ENCODE results near the gene RAD50.
"Not testable (repeated sequence)": the region's sequence is repeated elsewhere in the genome, so short reads cannot be mapped to it uniquely, and the experiment has no call there.

RAD50 gene

DNA sequence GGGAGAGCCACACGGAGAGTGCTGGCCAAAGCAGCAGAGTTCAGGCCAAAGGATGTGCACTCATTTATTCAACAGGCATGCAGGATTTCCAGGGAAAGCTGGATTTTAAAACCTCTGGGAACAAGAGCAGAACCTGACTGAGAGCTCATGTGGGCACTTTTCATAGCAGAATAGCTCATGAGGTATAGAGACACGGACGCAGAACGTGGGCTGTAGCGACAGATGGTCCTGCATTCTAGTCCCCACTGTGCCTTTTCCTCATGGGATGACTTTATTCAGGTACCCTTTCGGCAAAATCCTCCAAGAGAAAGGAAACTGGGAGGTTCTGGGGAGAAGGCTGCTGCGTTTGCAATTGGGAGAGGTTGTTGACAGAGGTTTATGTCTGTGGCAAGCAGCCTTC lies 122.4 kb downstream of the RAD50 start:
- DNase-seq, result no peak

- no peak for DNase-seq
These were observed 123.1 kb downstream of the RAD50 start for GRCh38 chr5:132679717-132680380.

DNA sequence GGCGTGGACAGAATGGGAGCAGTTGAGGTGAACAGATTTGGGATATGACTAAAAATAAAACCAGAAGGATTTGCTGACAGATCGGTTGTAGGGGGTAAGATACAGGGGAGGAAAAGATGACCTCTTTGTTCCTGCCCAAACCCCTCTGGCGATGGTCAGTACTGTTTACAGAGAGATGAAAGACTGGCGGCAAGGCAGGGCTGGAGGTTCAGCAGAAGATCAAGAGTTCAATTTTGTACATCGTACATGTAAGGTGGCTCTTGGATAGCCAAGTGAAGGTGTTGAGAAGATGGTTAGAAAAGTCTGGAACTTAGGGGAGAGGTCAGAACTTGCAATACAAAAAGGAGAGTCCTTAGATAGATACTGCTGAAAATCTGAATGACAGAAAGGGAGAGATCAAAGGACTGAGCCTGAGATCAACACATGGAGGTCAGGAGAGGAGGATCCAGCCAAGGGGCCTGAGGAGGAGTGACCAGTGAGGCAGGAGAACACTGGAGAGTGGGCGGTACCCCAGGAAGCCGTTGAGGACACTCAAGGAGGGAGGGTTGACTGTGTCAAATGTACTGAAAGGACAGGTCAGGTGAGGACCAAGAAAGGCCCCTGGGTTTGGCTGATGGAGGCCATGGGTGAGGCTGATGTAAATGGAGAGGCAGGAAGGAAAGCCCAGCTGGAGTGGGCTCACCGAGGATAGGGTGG lies 124.2 kb downstream of the RAD50 start:
- no peak for DNase-seq

GRCh38 chr5:132681476-132681831 lies 124.7 kb downstream of the RAD50 start:
- DNase-seq, result no peak

- DNase-seq, result no peak
These were observed 125.2 kb downstream of the RAD50 start for GRCh38 chr5:132681983-132682382.

GRCh38 chr5:132684491-132684890 lies 127.7 kb downstream of the RAD50 start:
- no peak for DNase-seq

GRCh38 chr5:132684922-132685720 lies 128.3 kb downstream of the RAD50 start:
- no peak for DNase-seq

DNA sequence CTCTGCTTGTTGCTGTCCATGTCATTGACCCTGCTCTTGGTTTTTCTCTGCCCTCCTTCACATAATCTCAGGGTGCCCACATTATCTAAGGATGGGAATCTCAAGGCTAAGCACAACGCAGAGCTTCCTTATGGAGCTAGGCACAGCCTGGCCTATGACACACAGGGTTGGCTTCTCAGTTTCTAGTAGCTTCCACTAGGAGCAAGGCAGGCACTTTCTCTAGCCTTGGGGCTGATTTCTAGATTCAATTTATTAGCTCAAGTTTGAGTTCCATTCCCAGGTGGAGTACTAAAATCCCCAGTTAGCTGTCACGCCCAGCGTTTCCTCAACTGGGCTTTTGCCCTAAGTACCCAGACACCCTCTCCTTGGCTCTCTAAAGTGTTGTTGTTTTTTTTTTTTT lies 129.4 kb downstream of the RAD50 start:
- DNase-seq, result no peak

GRCh38 chr5:132687995-132688394 lies 131.2 kb downstream of the RAD50 start:
- DNase-seq, result no peak

DNA sequence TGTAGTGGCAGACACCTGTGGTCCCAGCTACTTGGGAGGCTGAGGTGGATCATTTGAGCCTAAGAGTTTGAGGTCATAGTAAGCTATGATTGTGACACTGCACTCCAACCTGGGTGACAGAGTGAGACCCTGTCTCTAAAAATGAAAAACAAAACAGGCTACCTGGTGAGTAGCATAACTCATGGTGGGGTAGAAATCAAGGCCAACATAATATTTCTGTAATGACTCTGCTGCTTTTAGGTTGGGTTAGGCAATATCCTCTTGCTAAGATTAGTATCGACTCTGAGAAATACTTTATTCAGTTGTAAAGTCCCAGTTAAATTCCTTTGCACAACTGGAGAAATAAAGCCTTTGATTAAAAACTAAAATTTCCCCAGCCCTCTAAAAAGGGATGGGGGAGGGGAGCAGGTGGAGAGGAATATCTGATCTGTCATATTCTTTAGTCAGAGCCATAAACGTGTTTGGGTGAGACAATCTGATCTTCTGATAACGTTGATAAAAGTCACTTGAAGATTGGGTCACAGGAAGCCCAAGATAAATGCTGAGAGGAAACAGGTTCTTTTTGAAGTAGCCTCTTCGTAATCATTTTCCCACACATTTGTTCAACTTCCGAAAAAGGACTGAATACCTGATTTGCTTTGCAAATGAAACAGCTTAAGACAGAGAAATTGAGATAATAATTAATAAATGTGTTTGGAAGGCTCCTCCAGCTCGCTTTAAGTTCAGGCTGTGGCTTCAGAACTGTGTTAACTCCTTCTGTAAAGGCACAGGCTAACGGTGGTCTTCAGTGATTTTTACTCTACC lies 132.0 kb downstream of the RAD50 start:
- DNase-seq, result no peak

DNA sequence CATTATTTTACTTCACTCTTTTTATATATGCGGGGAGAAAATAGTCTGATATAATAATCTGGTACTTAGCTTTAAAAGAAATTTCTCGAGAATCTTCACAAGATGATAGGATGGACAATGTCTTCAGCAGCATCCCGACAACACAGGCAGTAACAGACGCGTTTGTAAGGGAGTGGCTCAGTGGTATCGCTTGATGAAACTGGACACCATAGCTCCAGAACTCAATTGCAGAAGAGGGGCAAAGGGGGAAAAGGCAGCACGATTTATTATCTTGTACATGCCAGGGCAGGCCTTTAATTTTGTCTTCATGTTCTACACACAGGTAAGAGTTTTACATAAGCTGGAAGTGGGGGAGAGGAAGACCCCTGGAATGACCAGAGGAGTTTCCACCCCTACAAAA lies 132.7 kb downstream of the RAD50 start:
- DNase-seq, result no peak

GRCh38 chr5:132690156-132690555 lies 133.4 kb downstream of the RAD50 start:
- no peak for DNase-seq

DNA sequence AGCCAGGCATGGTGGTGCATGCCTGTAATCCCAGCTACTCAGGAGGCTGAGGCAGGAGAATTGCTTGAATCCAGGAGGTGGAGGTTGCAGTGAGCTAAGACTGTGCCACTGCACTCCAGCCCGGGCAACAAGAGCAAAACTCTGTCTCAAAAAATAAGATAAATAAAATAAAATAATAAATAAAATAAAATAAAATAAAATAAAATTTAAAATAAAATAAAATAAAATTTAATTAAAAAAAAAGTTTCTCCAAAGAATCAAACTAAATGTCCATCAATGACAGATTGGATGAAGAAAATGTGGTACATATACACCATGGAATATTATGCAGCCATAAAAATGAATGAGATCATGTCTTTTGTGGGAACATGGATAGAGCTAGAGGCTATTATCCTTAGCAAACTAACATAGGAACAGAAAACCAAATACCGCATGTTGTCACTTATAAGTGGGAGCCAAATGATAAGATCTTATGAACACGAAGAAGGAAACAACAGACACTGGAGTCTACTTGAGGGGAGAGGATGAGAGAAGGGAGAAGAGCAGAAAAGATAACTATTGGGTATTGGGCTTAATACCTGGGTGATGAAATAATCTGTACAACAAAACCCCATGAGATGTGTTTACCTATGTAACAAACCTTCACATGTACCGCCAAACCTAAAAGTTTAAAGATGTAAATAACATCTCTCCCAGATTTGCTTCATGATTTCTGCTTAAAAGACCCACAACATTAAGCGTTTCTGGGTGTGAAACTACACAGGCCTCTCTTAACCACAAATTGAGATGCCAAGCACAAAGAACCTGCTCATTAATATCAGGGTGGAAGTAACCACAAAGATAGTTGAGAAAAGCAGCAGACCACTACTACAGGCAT lies 135.2 kb downstream of the RAD50 start:
- DNase-seq, result not testable (repeated sequence)

DNA sequence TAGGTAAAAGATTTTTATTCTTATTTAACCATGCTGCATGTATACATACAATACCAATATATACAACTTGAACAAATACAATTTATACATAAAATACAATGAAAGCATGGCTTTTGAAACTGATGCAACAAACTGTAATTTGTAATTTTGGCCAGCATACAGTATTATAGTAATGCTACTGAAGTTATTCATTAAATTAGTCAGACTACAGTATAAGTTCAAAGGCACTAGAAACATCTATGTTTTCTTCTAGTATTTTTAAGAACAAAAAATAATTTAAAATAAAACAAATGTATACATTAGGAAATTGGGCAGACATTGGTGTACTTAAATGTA lies 135.8 kb downstream of the RAD50 start:
- DNase-seq, result no peak

Data from SW 1271 (cell line).